ENCODE results near the gene HOXA3.

HOXA3 gene

DNA sequence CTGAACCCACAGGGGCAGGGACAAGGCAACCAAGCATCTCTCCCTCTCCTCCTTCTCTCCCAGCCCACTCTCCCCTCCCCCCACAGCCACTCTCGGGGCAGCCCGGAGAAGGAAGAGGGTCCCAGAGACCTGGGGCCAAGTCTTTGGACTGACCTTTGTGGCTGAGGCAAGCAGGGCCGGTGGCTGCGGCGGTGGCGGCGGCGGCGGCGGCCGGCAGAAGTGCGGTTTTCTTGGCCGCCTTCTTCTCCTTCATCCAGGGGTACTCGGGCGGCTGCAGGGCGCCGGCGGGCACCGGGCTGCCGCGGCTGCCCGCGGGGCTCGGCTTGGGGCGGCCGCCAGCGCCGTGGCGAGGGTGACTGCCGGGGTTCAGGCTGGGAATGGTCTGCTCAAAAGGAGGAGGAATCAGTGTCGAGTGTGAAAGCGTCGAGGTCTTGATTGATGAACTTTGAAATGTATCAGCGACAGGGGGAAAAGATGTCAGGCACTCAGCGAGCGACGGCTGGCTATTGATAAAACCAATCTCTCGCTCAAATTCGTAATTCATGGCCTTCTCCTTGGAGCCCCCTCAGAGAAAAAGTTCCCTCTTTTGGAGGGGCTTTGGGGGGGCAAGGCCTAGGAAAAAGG is 50.3 kb downstream of the HOXA3 start:
- H3K27ac ChIP-seq = no peak overlapping the region
- TF ChIP-seq CTCF (conservative IDR thresholded peaks at IDR 0.05) (no peak), ZFX (IDR thresholded peaks at IDR 0.05) (no peak)

DNA sequence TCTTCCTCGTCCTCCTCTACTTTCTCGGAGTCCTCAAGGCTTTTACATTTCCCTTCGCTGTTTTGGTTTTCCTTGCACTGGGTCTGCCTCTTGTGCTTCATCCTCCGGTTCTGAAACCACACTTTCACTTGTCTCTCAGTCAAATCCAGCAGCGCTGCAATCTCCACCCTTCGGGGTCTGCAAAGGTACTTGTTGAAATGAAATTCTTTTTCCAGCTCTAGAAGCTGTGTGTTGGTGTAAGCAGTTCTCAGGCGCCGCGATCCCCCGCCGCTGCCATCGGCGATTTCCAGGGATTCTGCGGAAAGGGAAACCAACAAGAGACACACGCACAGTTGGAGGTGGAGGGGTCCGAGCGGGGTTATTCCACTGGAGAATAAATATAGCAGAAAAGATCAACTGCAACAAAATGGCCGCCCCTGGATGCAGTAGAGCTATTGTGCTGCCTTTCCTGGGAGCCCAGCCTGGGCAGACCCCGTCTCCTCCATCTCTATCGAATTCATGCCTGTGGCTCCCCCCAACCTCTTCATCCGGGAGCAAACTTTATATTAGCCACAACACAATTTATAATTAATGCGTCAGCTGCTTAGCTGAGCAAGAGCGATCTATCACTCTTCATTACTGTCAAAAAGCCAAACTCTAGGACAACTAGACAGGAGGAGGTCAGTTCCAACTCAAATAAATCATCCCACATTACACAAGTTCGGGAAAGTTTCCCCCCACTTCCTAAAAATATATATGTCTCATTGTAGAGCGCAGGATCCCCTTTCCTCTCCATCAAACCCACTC is 51.0 kb downstream of the HOXA3 start:
- H3K27ac ChIP-seq = no peak overlapping the region
- TF ChIP-seq ZFX (IDR thresholded peaks at IDR 0.05) = no peak
- no peak for TF ChIP-seq CTCF (conservative IDR thresholded peaks at IDR 0.05)

GRCh38 chr7:27100694-27101170 is 51.7 kb downstream of the HOXA3 start:
- TF ChIP-seq ZFX (IDR thresholded peaks at IDR 0.05) (no peak), CTCF (conservative IDR thresholded peaks at IDR 0.05) (no peak)
- no peak overlapping the region for H3K27ac ChIP-seq

- TF ChIP-seq ZFX (IDR thresholded peaks at IDR 0.05) (no peak), CTCF (conservative IDR thresholded peaks at IDR 0.05) (no peak)
- no peak overlapping the region for H3K27ac ChIP-seq
Observed at GRCh38 chr7:27099453-27100370, 52.7 kb downstream of the HOXA3 start.

DNA sequence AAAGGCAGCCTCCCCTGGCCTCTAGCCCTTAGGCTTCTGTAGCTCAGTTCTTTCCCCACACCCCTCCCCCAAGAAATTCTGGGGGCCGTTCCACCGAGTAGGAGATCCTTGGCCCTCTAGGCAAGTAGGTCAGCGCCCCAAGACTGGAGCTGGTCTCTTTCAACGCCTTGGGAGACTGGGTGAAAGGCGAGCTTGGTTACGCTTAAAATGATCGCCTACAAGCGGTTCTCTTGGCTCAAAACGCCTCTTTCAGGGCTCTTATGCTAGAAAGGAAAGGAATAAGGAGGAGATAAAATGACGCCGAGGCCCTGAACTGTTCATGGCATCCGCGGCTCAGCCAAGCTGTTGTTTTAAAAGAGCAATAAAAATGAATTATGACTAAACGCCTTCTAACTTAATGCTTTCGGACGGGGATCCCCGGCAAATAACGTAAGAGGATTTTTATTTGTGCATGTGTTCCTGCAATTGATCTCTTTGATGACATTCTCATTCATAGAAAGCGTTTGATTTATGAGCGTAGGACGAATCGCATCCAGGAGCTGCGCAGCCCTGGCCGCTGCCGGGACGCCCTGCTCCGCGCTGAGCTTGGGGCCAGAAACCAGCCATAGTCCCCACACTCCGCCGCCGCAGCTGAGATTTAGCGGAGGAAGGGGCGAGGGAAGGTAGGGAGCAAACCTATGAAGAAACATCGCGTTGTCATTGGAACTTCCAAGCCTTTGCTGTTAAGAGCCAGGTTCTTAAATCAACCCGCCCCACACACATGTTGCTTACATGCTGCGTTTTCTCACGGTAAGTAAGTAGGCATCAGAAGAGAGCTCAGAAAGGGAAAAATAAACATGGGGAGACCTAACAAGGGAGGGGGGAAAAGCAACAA is 53.6 kb downstream of the HOXA3 start:
- H3K27ac ChIP-seq = no peak overlapping the region
- TF ChIP-seq CTCF (conservative IDR thresholded peaks at IDR 0.05) (no peak), ZFX (IDR thresholded peaks at IDR 0.05) (no peak)

DNA sequence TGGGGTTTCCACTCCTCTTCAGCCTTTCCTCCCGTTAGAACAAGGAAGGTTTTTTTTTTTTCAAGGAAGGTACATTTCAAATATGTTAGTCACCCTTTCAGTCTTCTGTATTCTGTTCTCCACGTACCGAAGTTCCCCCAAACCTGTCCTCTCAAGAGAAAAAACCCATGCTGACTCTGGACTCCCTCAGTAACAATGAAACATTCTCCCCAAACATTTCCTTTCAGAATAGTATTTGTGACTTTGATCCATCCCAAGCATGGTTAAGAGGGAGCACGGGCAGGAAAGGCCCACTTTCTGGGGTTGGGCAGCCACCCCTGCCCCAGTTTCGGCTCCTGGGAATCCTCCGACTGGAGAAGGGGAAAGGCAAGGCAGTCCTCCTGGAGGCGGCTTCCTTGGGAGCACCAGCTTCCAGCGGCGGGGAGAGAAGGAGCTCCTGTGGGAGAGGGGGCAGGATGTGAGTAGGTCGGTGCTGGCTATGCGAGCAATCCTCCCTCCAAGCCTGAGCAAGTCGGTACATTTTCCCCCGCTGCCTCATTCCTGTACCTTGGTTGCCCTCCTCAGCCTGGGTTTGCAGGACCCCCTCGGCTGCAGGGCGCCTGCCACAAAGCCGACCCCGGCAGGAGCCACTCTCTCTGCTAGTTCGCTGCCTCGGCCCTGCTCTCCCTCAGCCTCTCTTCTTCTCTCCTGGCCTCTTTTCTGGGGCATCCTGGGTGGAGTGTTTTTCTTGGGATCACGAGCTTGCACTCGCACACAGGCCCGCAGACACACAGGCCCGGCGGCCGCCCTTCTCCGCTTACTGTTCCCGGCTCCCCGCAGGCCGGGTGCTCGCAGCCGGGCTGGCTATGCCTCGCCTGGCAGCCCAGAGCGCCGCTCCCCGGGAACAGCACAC is 54.5 kb downstream of the HOXA3 start:
- no peak overlapping the region for H3K27ac ChIP-seq
- TF ChIP-seq CTCF (conservative IDR thresholded peaks at IDR 0.05) (no peak), ZFX (IDR thresholded peaks at IDR 0.05) (no peak)
